HEK293T (cell line): ENCODE data around the gene LRRC40.

Experiments
- ARNT ChIP-seq: fragments of 450-650 bp; IDR thresholded peaks from 2 replicates; pipeline ENCODE4 v1.6.1; 2017; ENCODE audit warnings: mild to moderate bottlenecking
- BHLHE40 ChIP-seq: fragments of 450-650 bp; IDR thresholded peaks from 2 replicates; pipeline ENCODE4 v1.6.1; 2016; ENCODE audit warnings: mild to moderate bottlenecking, moderate library complexity, borderline replicate concordance
- ELF4 ChIP-seq: fragments of 450-650 bp; IDR thresholded peaks from 2 replicates; pipeline ENCODE4 v1.6.1; 2017; ENCODE audit warnings: antibody characterized with exemption
- FOXA1 ChIP-seq: fragments of 450-650 bp; IDR thresholded peaks from 2 replicates; pipeline ENCODE4 v1.6.1; 2016; ENCODE audit warnings: mild to moderate bottlenecking
- FOXM1 ChIP-seq: fragments of 450-650 bp; IDR thresholded peaks from 2 replicates; pipeline ENCODE4 v1.6.1; 2017; ENCODE audit warnings: mild to moderate bottlenecking, borderline replicate concordance
- PKNOX1 ChIP-seq: fragments of 450-650 bp; IDR thresholded peaks from 2 replicates; pipeline ENCODE4 v1.6.1; 2016
- SP1 ChIP-seq: fragments of 450-650 bp; IDR thresholded peaks from 2 replicates; pipeline ENCODE4 v1.6.1; 2017
- TARDBP ChIP-seq: fragments of 450-650 bp; IDR thresholded peaks from 2 replicates; pipeline ENCODE4 v1.6.1; 2016
- ZNF384 ChIP-seq: fragments of 450-650 bp; IDR thresholded peaks from 2 replicates; pipeline ENCODE4 v1.6.1; 2016

GRCh38 chr1:70143048-70143659 lies 62.2 kb downstream of the LRRC40 start:
- TF ChIP-seq BHLHE40 (no peak), FOXM1 (no peak), PKNOX1 (peak; percentile 83), ZNF384 (peak; percentile 93), ELF4 (no peak), SP1 (no peak), ARNT (0 out of 2 replicates have a peak, but pooled peaks have one; percentile 11), TARDBP (no peak), FOXA1 (peak; percentile 38; the same call in 1 of the 2 replicates)
